Caco-2 (cell line): Measurements from ENCODE around the gene LBX1. TPM values are rescaled to one million over a fixed set of nuclear protein-coding genes. Genes with fewer than 3 reads are reported as not detected.

Source experiments
- BruUV-seq: library from RNA; stranded (reverse); fragments of 400-500 nt; replicated peaks from 2 replicates; lab custom pipeline; 2021; lab: Mats Ljungman, UMichigan
- CTCF ChIA-PET: fragments of 300-600 bp; sonication (Branson Sonifier 250); formaldehyde crosslinking; loops from one replicate; lab custom pipeline; 2022; ENCODE audit warnings: antibody characterized with exemption; lab: Charles Lee
- POLR2A ChIA-PET: fragments of 300-600 bp; sonication (Branson Sonifier 250); formaldehyde crosslinking; loops from one replicate; lab custom pipeline; 2022; ENCODE audit warnings: antibody characterized with exemption; lab: Charles Lee
- DNase-seq, 2 experiments: peaks; one replicate each; pipeline versions ENCODE4 v3.0.0 to v3.0.0-alpha.2; 2020 to 2022
- H3K27me3 ChIP-seq: replicated peaks from 2 replicates; pipeline ENCODE4 v1.6.0; 2011; ENCODE audit warnings: low read length; ENCODE audit not compliant: control insufficient read depth, insufficient read depth
- H3K36me3 ChIP-seq: 2 replicates; pipeline ENCODE4 v1.5.1; 2011; ENCODE audit warnings: low read length; ENCODE audit not compliant: control insufficient read depth, insufficient read depth
- H3K4me1 ChIP-seq: fragments of 250-450 bp; sonication (Bioruptor Pico); 2 replicates; pipeline ENCODE4 v1.5.1; 2020; ENCODE audit warnings: mild to moderate bottlenecking
- H3K4me3 ChIP-seq: 2 replicates; pipeline ENCODE4 v1.5.1; 2011; ENCODE audit warnings: low read depth, mild to moderate bottlenecking, control low read depth, low read length
- H3K9me3 ChIP-seq: fragments of 250-450 bp; sonication (Bioruptor Pico); 2 replicates; pipeline ENCODE4 v1.5.1; 2020; ENCODE audit warnings: mild to moderate bottlenecking, moderate library complexity
- H3K27ac Mint-ChIP-seq: one replicate; pipeline ENCODE4 v1.8.0; 2022; ENCODE audit warnings: mixed read lengths; ENCODE audit not compliant: unreplicated experiment
- H3K27me3 Mint-ChIP-seq: one replicate; pipeline ENCODE4 v1.8.0; 2022; ENCODE audit warnings: mixed read lengths; ENCODE audit not compliant: insufficient read depth, unreplicated experiment
- H3K36me3 Mint-ChIP-seq: one replicate; pipeline ENCODE4 v1.8.0; 2022; ENCODE audit warnings: mild to moderate bottlenecking, mixed read lengths; ENCODE audit not compliant: insufficient read depth, unreplicated experiment
- H3K4me1 Mint-ChIP-seq: one replicate; pipeline ENCODE4 v1.8.0; 2022; ENCODE audit warnings: low read depth, mixed read lengths; ENCODE audit not compliant: unreplicated experiment
- H3K4me3 Mint-ChIP-seq: one replicate; pipeline ENCODE4 v1.8.0; 2022; ENCODE audit warnings: mild to moderate bottlenecking, moderate library complexity, mixed read lengths; ENCODE audit not compliant: unreplicated experiment
- H3K9me3 Mint-ChIP-seq: one replicate; pipeline ENCODE4 v1.8.0; 2022; ENCODE audit warnings: mixed read lengths; ENCODE audit not compliant: unreplicated experiment
- intact Hi-C: fragments of 100-400 bp; cut with micrococcal nuclease; formaldehyde crosslinking; loops from one replicate; pipeline ENCODE4 v1.10.0; 2022; ENCODE audit not compliant: unreplicated experiment
- total RNA-seq: library from RNA; stranded (reverse); gene quantifications from 2 replicates; pipeline ENCODE4 v1.2.3, GENCODE V29; 2022
- TF ChIP-seq, protein P1 (sequence below), 2 experiments: fragments of 200-600 bp in 1 of 2; IDR thresholded peaks; 1 replicate in 1 of 2; 2 replicates in 1 of 2; pipeline versions ENCODE4 v1.5.1 to v1.8.0; 2011 to 2022; ENCODE audit warnings: antibody characterized with exemption in 1 of 2, control low read depth in 1 of 2, inconsistent platforms in 1 of 2, low read depth in 1 of 2, low read length in 1 of 2, mild to moderate bottlenecking in 1 of 2, moderate library complexity in 1 of 2; ENCODE audit not compliant: insufficient read depth in 1 of 2, severe bottlenecking in 1 of 2, unreplicated experiment in 1 of 2

The LBX1 gene
- total RNA-seq, 1 experiment from 2014 or later: not detected

- peaks cover 2% of the 10 kb centered on the region; the same call in 1 of the 2 replicates for H3K27me3 ChIP-seq
- ChIA-PET POLR2A (interaction anchor here (0.6 kb wide), 1 partner anchor 261 kb away, joined by 3 read pairs; no protein-coding TSS in a partner anchor), CTCF (no interaction called here)
- no peak for DNase-seq
- no peaks in the 10 kb centered on the region for H3K4me1 Mint-ChIP-seq
- no peaks in the 10 kb centered on the region for H3K36me3 Mint-ChIP-seq
- no peaks in the 10 kb centered on the region for H3K9me3 ChIP-seq
- H3K36me3 ChIP-seq: no peaks in the 10 kb centered on the region
- H3K4me3 ChIP-seq: no peak overlapping the region
- no TSS peak for BruUV-seq
- TF ChIP-seq, protein P1, sequence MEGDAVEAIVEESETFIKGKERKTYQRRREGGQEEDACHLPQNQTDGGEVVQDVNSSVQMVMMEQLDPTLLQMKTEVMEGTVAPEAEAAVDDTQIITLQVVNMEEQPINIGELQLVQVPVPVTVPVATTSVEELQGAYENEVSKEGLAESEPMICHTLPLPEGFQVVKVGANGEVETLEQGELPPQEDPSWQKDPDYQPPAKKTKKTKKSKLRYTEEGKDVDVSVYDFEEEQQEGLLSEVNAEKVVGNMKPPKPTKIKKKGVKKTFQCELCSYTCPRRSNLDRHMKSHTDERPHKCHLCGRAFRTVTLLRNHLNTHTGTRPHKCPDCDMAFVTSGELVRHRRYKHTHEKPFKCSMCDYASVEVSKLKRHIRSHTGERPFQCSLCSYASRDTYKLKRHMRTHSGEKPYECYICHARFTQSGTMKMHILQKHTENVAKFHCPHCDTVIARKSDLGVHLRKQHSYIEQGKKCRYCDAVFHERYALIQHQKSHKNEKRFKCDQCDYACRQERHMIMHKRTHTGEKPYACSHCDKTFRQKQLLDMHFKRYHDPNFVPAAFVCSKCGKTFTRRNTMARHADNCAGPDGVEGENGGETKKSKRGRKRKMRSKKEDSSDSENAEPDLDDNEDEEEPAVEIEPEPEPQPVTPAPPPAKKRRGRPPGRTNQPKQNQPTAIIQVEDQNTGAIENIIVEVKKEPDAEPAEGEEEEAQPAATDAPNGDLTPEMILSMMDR (IDR thresholded peaks at IDR 0.05; ENCODE audit: insufficient read depth in 1 of 2, low read depth in 1 of 2, low read length in 1 of 2, severe bottlenecking in 1 of 2, unreplicated experiment in 1 of 2): no peak
- intact Hi-C loops: no loop called here
- H3K4me1 ChIP-seq: no peaks in the 10 kb centered on the region
- H3K4me3 Mint-ChIP-seq: no peak overlapping the region
- no peaks in the 10 kb centered on the region for H3K9me3 Mint-ChIP-seq
- peaks cover 20% of the 10 kb centered on the region for H3K27me3 Mint-ChIP-seq
- H3K27ac Mint-ChIP-seq: no peak overlapping the region
These were observed 17.4 kb upstream of the LBX1 start for GRCh38 chr10:101246639-101247038.

GRCh38 chr10:101244321-101245050 lies 15.2 kb upstream of the LBX1 start:
- Mint-ChIP-seq H3K9me3 (no peaks in the 10 kb centered on the region), H3K4me3 (no peak overlapping the region), H3K27me3 (peaks cover 20% of the 10 kb centered on the region), H3K27ac (no peak overlapping the region), H3K36me3 (no peaks in the 10 kb centered on the region), H3K4me1 (no peaks in the 10 kb centered on the region)
- intact Hi-C loops: no loop called here
- Histone ChIP-seq H3K9me3 (no peaks in the 10 kb centered on the region), H3K27me3 (peaks cover 2% of the 10 kb centered on the region; the same call in 1 of the 2 replicates), H3K4me3 (no peak overlapping the region), H3K36me3 (no peaks in the 10 kb centered on the region), H3K4me1 (no peaks in the 10 kb centered on the region)
- POLR2A ChIA-PET: no interaction called here
- TF ChIP-seq, protein P1 (IDR thresholded peaks at IDR 0.05; ENCODE audit: insufficient read depth in 1 of 2, low read depth in 1 of 2, low read length in 1 of 2, severe bottlenecking in 1 of 2, unreplicated experiment in 1 of 2): no peak
- CTCF ChIA-PET: no interaction called here
- BruUV-seq: no TSS peak
- DNase-seq: no peak

DNA sequence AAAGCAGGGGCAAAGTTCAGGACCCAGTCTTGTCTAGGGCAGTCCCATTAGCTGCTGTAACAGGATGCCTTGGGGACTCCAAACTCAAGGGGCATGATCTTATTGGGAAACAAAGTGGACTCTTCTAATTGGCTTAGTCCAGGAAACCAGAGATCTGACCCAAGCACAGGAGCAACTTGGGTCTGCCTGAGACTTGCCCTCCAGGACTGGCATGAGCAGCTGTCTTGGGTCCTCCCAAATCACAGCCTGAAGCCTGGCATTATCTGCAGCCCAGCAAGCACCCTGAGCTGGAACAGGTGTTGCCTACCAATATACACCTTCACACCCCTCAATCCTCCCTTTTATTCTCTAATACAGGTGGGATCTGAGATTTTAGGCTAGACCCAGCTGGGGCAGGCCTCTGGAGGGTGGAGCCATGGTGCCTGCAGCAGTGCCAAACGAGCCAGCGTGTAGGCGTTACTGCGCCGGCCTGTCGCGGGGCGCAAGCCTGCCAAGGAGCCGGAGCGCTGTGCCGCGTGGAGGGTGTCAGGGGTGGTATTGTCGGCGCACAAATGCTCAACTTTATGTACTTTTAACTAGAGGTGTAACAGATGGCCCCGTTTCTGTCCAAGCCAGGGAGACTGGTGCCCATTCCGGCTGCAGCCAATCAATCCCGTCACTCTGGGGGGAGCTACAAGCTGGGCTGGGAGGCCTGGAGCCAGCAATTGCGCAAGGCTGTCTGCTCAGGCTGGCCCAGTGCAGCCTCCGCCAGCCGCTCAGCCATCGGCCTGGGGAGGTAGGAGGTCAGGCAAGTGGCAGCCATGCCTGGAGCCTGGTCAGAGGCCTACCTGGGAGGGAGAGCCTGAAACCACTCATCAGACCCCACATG lies 12.8 kb upstream of the LBX1 start:
- Mint-ChIP-seq H3K27me3 (peaks cover 23% of the 10 kb centered on the region), H3K36me3 (no peaks in the 10 kb centered on the region), H3K27ac (no peak overlapping the region), H3K9me3 (no peaks in the 10 kb centered on the region), H3K4me1 (no peaks in the 10 kb centered on the region), H3K4me3 (no peak overlapping the region)
- POLR2A ChIA-PET: no interaction called here
- Histone ChIP-seq H3K4me1 (no peaks in the 10 kb centered on the region), H3K4me3 (no peak overlapping the region), H3K36me3 (no peaks in the 10 kb centered on the region), H3K27me3 (no peaks in the 10 kb centered on the region), H3K9me3 (no peaks in the 10 kb centered on the region)
- no TSS peak for BruUV-seq
- CTCF ChIA-PET: no interaction called here
- DNase-seq: no peak
- TF ChIP-seq, protein P1 (IDR thresholded peaks at IDR 0.05; ENCODE audit: insufficient read depth in 1 of 2, low read depth in 1 of 2, low read length in 1 of 2, severe bottlenecking in 1 of 2, unreplicated experiment in 1 of 2): no peak
- intact Hi-C loops: no loop called here
